ENCODE data around the gene C11orf91.

GRCh38 chr11:33691066-33691864 is 9.4 kb downstream of the C11orf91 start:
- TF ChIP-seq CTCF (IDR thresholded peaks at IDR 0.05) (no peak), POLR2AphosphoS5 (IDR thresholded peaks at IDR 0.05) (peak in 2 of 3 donors; percentile 24 to 66), POLR2A (IDR thresholded peaks at IDR 0.05) (no peak)

Measured in breast epithelium (tissue), 3 donors.